K562 (cell line): ENCODE results near the gene F2RL1. TPM values are rescaled to one million over a fixed set of nuclear protein-coding genes. Genes with fewer than 3 reads are reported as not detected.

Source experiments
- ATAC-seq: fragments of 200-7000 bp; cut with Tn5 transposase; 3 replicates; pipeline ENCODE4 v1.9.1; 2020; ENCODE audit warnings: moderate library complexity
- BruUV-seq: library from RNA; stranded (reverse); fragments of 400-500 nt; replicated peaks from 2 replicates; lab custom pipeline; 2021; lab: Mats Ljungman, UMichigan
- CTCF ChIA-PET: fragments of 300-600 bp; formaldehyde crosslinking; extraction: SDS; loops from one replicate; lab custom pipeline; 2021; ENCODE audit warnings: low intra/inter-chr PET ratio; lab: Yijun Ruan, JAX
- POLR2A ChIA-PET: fragments of 300-600, 350-650 bp; sonication (Branson Sonifier 250); formaldehyde crosslinking; extraction: SDS; loops from one replicate; lab custom pipeline; 2021; ENCODE audit warnings: antibody characterized with exemption, inconsistent platforms; lab: Yijun Ruan, JAX
- DNase-seq, 4 experiments: peaks; one replicate each; pipeline versions ENCODE4 v3.0.0 to v3.0.0-alpha.2; 2011 to 2018; ENCODE audit warnings: low spot score in 3 of 4, mixed read lengths in 3 of 4; ENCODE audit errors: extremely low read depth in 1 of 4
- FAIRE-seq: peaks from 2 replicates; lab custom pipeline; 2011; peaks lifted over from hg19 to GRCh38; lab: Jason Lieb, UNC
- H2AFZ ChIP-seq: 2 replicates; pipeline ENCODE4 v1.6.0; 2011; ENCODE audit warnings: low read depth, low read length, control low read depth, inconsistent platforms
- H3K27ac ChIP-seq: fragments of 200-600 bp; 3 replicates; pipeline ENCODE4 v1.8.0; 2011; ENCODE audit warnings: low read depth, mild to moderate bottlenecking, control low read depth, inconsistent platforms, low read length, moderate library complexity, mixed read lengths; ENCODE audit errors: extremely low read depth
- H3K27me3 ChIP-seq, 2 experiments: fragments of 300-600 bp in 1 of 2; 2 replicates in 1 of 2; 3 replicates in 1 of 2; pipeline versions ENCODE4 v1.6.0 to v1.8.0; 2011; ENCODE audit warnings: inconsistent platforms in 2 of 2, low read length in 2 of 2, mild to moderate bottlenecking in 1 of 2, mixed read lengths in 1 of 2, moderate library complexity in 1 of 2; ENCODE audit not compliant: control insufficient read depth in 2 of 2, insufficient read depth in 2 of 2
- H3K36me3 ChIP-seq: fragments of 300-600 bp; 3 replicates; pipeline ENCODE4 v1.8.0; 2011; ENCODE audit warnings: mild to moderate bottlenecking, low read length, inconsistent platforms; ENCODE audit not compliant: control insufficient read depth, insufficient read depth
- H3K4me1 ChIP-seq, 2 experiments: fragments of 200-600 bp in 1 of 2; replicated peaks in 1 of 2; 2 replicates in 1 of 2; 3 replicates in 1 of 2; pipeline versions ENCODE4 v1.5.1 to v1.8.0; 2011; ENCODE audit warnings: inconsistent platforms in 2 of 2, low read length in 2 of 2, mild to moderate bottlenecking in 1 of 2, mixed read lengths in 1 of 2, moderate library complexity in 1 of 2; ENCODE audit not compliant: control insufficient read depth in 2 of 2, insufficient read depth in 2 of 2
- H3K4me2 ChIP-seq: 2 replicates; pipeline ENCODE4 v1.6.1; 2011; ENCODE audit warnings: low read length, control low read depth, inconsistent platforms, mixed read lengths; ENCODE audit not compliant: insufficient read depth
- H3K4me3 ChIP-seq: fragments of 200-600 bp; sonication (generic), shearing (Covaris generic); 2 replicates; pipeline ENCODE4 v1.5.1; 2016; ENCODE audit warnings: control low read depth, inconsistent platforms
- H3K79me2 ChIP-seq: fragments of 200-600 bp; 3 replicates; pipeline ENCODE4 v1.8.0; 2011; ENCODE audit warnings: low read length, inconsistent platforms; ENCODE audit not compliant: control insufficient read depth, insufficient read depth
- H3K9ac ChIP-seq, 2 experiments: 2 replicates each; pipeline versions ENCODE4 v1.6.0 to v1.6.1; 2011; ENCODE audit warnings: low read depth in 2 of 2, low read length in 2 of 2, control low read depth in 1 of 2, inconsistent platforms in 1 of 2, mild to moderate bottlenecking in 1 of 2, mixed read lengths in 1 of 2; ENCODE audit not compliant: insufficient read depth in 1 of 2
- H3K9me1 ChIP-seq: one replicate; pipeline ENCODE4 v1.6.0; 2011; ENCODE audit warnings: inconsistent platforms, mild to moderate bottlenecking, low read length, moderate library complexity; ENCODE audit not compliant: control insufficient read depth, insufficient read depth
- H3K9me3 ChIP-seq: replicated peaks from 2 replicates; pipeline ENCODE4 v1.5.1; 2011; ENCODE audit warnings: low read depth, low read length, inconsistent platforms; ENCODE audit not compliant: control insufficient read depth, insufficient read depth
- H4K20me1 ChIP-seq: replicated peaks from 2 replicates; pipeline ENCODE4 v1.6.1; 2011; ENCODE audit warnings: low read length, inconsistent platforms, mixed read lengths; ENCODE audit not compliant: control insufficient read depth, insufficient read depth
- ARHGAP35 ChIP-seq: fragments of 450-650 bp; IDR thresholded peaks from 2 replicates; pipeline ENCODE4 v1.6.1; 2018; ENCODE audit not compliant: partially characterized antibody
- KDM2B ChIP-seq: fragments of 250-450 bp; sonication (Bioruptor Pico); IDR thresholded peaks from 2 replicates; pipeline ENCODE4 v1.8.0; 2021; ENCODE audit warnings: mild to moderate bottlenecking, moderate library complexity
- LCOR ChIP-seq: sonication (generic); formaldehyde crosslinking; IDR thresholded peaks from 2 replicates; pipeline ENCODE4 v1.8.0; 2022; ENCODE audit warnings: mild to moderate bottlenecking, missing genetic modification reagents
- RAD51 ChIP-seq: fragments of 450-650 bp; IDR thresholded peaks from 2 replicates; pipeline ENCODE4 v1.7.1; 2016; ENCODE audit warnings: low read depth, mild to moderate bottlenecking, borderline replicate concordance
- WGBS: fragments of 100-300 bp; shearing (Covaris generic); methylation state at CpG from one replicate; pipeline ENCODE4 v1.1.6; 2016; ENCODE audit warnings: low coverage, mixed read lengths; ENCODE audit not compliant: insufficient coverage; ENCODE audit errors: missing lambda C conversion rate; 5-methylcytosine and 5-hydroxymethylcytosine counted together
- in situ Hi-C: fragments of 300-500 bp; cut with MboI; formaldehyde crosslinking; loops from 4 replicates; pipeline ENCODE4 v1.15.0; 2018; ENCODE audit warnings: inconsistent platforms, mixed read lengths
- intact Hi-C: fragments of 100-400 bp; cut with micrococcal nuclease; formaldehyde crosslinking; loops from 2 replicates; pipeline ENCODE4 v1.14.2; 2022
- polyA plus RNA-seq, 8 experiments: library from polyadenylated mRNA; depleted of rRNA in 4 of 8; stranded (reverse) in 5 of 8; unstranded in 3 of 8; fragments of >200 nt; fragmentation: Nextera tagmentation in 2 of 8; fragmentation: Illumina TruSeq in 1 of 8; extraction: Ambion mirVana in 2 of 8; extraction: Trizol in 1 of 8; gene quantifications; 2 replicates each; pipeline versions ENCODE4 v1.2.1 to v1.2.3, GENCODE V29; 2011 to 2014; ENCODE audit warnings: inconsistent platforms in 1 of 8, missing spikeins in 1 of 8
- total RNA-seq, 7 experiments: library from RNA; depleted of rRNA in 6 of 7; stranded (reverse); fragments of >200 nt in 6 of 7; fragmentation: Illumina TruSeq in 2 of 7; extraction: Trizol in 2 of 7; gene quantifications; 2 replicates each; pipeline versions ENCODE4 v1.2.1 to v1.2.3, GENCODE V29; 2011 to 2021; ENCODE audit warnings: low replicate concordance in 1 of 7
- TF ChIP-seq, protein P1 (sequence below): fragments of 250-450 bp; sonication (Bioruptor Pico); IDR thresholded peaks from 2 replicates; pipeline ENCODE4 v1.5.0; 2022; ENCODE audit warnings: mild to moderate bottlenecking
- TF ChIP-seq, protein P2 (sequence below): fragments of 450-650 bp; formaldehyde crosslinking; IDR thresholded peaks from 2 replicates; pipeline ENCODE4 v1.4.0; 2020; ENCODE audit warnings: mild to moderate bottlenecking, moderate library complexity

The F2RL1 gene
- total and polyA plus RNA-seq, 9 of the 15 experiments (the other 6 are each of a cell fraction or from before 2014, with no cell fraction given): 0.03 to 0.50 (median 0.27) TPM; not detected in 6

DNA sequence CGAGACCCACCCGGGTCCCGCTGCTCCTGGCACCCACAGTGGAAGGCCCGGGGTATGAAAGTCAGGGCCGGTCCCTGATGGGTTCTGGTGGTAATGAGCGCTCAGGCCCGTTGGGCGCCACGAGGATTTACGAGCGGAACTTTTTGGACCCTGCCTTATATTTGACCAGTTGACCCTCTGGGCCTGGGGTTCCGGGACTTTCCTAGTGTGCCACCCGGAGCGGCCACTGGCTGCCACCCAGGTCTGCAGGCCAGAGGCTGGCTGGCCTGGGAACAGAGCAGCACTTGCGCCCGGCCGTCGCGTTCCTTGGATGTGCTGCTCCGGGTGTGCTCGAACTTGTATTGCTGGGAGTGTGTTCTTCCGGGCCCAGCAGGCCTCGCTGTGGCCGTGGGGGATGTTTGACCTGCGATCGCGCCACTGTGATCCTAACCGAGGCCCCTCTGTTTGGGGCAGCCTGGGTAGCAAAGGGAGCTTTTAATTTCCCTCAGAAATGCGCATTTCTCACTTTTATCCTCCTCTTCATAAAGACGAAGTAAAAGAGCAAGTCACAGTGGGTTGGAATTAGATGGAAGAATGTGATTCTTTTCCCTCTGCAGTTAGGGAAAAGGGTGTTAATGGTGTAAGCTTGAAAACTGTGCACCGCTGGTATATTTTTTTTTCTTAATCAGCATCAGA is 1.2 kb downstream of the F2RL1 start:
- 0 out of 2 replicates have a peak, but pooled peaks cover 4% of the 10 kb centered on the region for H4K20me1 ChIP-seq
- no peaks in the 10 kb centered on the region for H3K9me3 ChIP-seq
- no peak overlapping the region for H3K27ac ChIP-seq
- in situ Hi-C loops: no loop called here
- TF ChIP-seq, protein P1, sequence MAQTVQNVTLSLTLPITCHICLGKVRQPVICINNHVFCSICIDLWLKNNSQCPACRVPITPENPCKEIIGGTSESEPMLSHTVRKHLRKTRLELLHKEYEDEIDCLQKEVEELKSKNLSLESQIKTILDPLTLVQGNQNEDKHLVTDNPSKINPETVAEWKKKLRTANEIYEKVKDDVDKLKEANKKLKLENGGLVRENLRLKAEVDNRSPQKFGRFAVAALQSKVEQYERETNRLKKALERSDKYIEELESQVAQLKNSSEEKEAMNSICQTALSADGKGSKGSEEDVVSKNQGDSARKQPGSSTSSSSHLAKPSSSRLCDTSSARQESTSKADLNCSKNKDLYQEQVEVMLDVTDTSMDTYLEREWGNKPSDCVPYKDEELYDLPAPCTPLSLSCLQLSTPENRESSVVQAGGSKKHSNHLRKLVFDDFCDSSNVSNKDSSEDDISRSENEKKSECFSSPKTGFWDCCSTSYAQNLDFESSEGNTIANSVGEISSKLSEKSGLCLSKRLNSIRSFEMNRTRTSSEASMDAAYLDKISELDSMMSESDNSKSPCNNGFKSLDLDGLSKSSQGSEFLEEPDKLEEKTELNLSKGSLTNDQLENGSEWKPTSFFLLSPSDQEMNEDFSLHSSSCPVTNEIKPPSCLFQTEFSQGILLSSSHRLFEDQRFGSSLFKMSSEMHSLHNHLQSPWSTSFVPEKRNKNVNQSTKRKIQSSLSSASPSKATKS (CRISPR knock-in tag): no peak
- no peak for TF ChIP-seq ARHGAP35
- TF ChIP-seq KDM2B (CRISPR knock-in tag): no peak
- no peak for TF ChIP-seq LCOR (CRISPR knock-in tag)
- TF ChIP-seq RAD51: no peak
- TF ChIP-seq, protein P2, sequence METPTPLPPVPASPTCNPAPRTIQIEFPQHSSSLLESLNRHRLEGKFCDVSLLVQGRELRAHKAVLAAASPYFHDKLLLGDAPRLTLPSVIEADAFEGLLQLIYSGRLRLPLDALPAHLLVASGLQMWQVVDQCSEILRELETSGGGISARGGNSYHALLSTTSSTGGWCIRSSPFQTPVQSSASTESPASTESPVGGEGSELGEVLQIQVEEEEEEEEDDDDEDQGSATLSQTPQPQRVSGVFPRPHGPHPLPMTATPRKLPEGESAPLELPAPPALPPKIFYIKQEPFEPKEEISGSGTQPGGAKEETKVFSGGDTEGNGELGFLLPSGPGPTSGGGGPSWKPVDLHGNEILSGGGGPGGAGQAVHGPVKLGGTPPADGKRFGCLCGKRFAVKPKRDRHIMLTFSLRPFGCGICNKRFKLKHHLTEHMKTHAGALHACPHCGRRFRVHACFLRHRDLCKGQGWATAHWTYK: no peak
- no TSS peak for BruUV-seq
- FAIRE-seq (no peak), DNase-seq (no peak), ATAC-seq (no peak)
- no peak overlapping the region for H2AFZ ChIP-seq
- no peaks in the 10 kb centered on the region for H3K36me3 ChIP-seq
- no peak overlapping the region for H3K4me3 ChIP-seq
- intact Hi-C loops: no loop called here
- H3K4me1 ChIP-seq: peaks cover 0 to 15% of the 10 kb centered on the region in 2 experiments; a peak in 3 of 5 replicates
- H3K27me3 ChIP-seq: peaks cover 14 to 41% of the 10 kb centered on the region in 2 experiments; a peak in 4 of 5 replicates
- H3K9me1 ChIP-seq: no peaks in the 10 kb centered on the region
- no peak overlapping the region for H3K9ac ChIP-seq
- CTCF ChIA-PET: interaction anchor here (0.6 kb wide), 1 partner anchor 258 kb away, joined by 3 read pairs; no protein-coding TSS in a partner anchor
- H3K4me2 ChIP-seq: no peak overlapping the region
- 51% methylated on average over 30 of the region's 31 CpGs for WGBS
- no peaks in the 10 kb centered on the region for H3K79me2 ChIP-seq
- POLR2A ChIA-PET: interaction anchor here (0.7 to 1.1 kb wide), 2 partner anchors 12 to 185 kb away, joined by 3 read pairs; no protein-coding TSS in a partner anchor
